Stimulated activated CD8-positive, alpha-beta memory T cell treated with anti-CD3 and anti-CD28 coated beads, Interleukin-12 subunit alpha, Interleukin-12 subunit beta, amount 100 ng/mL, for 24 hours (primary cell): ENCODE results near the gene EMILIN2.
"Not testable (repeated sequence)": the region's sequence is repeated elsewhere in the genome, so short reads cannot be mapped to it uniquely, and the experiment has no call there.

Source experiments
- DNase-seq: peaks from one replicate; pipeline ENCODE4 v3.0.0-alpha.2; 2020; ENCODE audit errors: extremely low read depth

Gene EMILIN2

DNA sequence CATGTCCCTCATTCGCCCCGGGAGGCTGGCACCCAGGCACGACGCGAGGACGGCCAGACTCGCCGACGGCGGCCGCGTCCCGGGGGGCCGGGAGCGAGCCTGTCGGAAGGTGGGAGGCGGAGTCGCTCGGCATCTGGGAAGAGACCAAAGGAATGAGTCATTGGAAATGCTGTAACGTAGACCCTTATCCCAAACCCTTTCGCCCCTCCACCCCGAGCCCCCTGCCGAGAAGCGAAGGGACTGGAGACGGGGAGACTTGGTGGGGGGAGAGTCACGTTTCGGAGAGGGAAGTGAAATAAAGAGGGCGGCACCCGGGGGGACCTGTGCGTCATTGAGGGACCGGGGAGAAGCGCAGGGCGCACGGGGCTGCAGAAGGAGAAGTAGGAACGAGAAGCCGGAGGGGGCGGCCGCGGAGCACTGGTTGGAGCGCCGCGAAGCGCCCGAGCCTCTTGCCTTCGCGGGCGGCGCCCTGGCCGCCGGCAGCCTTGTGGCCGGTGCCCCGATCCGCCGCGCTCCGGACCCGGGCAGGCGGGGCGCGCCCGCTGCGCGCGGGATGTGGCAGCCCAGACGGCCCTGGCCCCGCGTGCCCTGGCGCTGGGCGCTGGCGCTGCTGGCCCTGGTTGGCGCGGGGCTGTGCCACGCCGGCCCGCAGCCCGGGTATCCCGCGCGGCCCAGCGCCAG, at the start of gene EMILIN2:
EMILIN2 (plus strand) TSS at position 371 of the 681 bp plus-strand sequence; CDS start at position 554, 183 bp downstream.
- DNase-seq, result no peak

DNA sequence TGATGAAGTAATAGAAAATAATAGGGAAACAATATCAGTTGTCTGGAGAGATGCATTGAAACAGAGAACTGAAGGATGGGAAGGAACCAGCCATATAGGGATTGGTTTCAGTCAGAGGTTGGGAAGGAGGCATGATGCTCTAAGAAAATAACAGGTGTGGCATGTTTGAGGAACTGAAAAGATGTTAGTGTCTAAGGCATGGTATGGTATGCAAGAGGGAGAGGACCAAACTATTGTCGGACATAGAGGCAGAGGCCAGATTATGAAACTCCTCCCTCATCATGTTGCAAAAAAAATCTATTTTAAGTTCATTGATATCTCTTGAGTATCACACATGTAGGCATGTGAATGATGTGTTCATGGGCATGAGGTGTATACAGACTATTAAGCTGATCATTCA, 48.9 kb upstream of the EMILIN2 start:
- no peak for DNase-seq

DNA sequence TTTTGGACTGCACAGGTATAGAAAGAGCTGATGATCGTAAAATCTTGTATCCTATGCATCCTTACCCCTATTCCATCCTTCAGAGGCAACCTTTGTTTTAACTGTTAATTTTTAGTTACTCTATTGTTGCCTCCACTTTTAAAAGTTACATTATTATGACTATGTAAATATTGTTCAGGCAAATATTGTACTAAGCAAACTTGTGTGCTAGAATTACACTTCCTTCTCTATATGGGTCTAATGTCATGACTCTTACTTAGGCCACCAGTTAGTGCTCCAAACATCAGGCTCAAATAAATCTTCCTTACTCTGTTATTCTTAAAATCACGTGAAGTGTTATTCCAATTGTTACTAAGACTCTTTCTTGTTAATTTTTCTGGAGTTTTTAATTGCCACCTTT, 47.4 kb upstream of the EMILIN2 start:
- no peak for DNase-seq

DNA sequence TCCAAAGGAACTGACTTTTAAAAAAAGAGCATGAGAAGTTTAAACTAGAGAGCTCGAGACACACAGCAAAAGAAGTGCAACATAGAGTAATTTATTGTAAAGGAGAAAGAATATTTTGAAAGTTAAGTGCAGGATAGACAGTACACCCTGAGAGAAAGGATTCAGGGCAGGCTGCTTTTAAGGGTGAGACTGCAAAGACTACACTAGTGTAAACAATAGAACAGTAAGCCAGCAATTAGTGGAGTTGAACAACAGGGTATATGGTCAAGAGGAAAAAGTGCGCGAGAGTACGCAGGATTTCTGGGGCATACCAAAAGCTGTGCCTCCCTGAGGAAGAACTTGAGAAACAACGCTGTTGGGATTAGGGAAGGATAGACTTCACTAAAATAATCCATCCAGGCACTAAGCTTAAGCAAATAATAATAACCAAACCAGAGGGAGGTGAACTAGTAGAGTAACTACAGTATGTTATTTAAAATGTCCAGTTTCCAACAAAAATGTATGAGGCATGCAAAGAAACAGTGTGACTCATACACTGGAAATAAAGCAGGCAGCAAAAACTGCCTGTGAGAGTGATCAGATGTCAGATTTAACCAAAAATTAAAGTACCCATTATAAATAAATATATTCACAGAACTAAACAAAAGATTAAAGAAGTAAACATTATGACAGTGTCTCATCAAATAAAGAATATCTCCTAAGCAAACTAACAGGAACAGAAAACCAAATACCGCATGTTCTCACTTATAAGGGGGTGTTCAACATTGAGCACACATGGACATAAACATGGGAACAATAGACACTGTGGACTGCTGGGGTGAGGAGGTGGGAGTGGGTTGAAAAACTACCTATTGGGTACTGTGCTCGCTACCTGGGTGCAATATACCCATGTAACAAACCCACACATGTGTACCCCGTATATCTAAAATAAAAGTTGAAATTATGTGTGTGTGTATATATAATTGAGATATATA, 40.5 kb upstream of the EMILIN2 start:
- DNase-seq, result no peak

DNA sequence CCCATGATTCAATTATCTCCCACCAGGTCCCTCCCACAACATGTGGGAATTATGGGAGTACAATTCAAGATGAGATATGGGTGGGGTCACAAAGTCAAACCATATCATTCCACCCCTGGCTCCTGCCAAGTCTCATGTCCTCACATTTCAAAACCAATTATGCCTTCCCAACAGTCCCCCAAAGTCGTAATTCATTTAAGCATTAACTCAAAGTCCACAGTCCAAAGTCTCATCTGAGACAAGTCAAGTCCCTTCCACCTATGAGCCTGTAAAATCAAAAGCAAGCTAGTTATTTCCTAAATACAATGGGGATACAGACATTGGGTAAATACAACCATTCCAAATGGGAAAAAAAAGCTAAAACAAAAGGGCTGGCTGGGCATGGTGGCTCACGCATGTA, 38.2 kb upstream of the EMILIN2 start:
- not testable (repeated sequence) for DNase-seq

DNA sequence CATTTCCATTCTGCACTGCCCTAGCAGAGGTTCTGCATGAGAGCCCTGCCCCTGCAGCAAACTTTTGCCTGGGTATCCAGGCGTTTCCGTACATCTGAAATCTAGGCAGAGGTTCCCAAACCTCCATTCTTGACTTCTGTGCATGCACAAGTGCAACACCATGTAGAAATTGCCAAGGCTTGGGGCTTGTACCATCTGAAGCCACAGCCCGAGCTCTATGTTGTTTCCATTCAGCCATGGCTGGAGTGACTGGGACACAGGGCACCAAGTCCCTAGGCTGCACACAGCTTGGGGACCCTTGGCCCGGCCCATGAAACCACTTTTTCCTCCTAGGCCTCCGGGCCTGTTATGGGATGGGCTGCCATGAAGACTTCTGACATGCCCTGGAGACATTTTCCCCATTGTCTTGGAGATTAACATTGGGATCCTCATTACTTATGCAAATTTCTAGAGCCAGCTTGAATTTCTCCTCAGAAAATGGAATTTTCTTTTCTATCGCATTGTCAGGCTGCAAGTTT, 37.1 kb upstream of the EMILIN2 start:
- not testable (repeated sequence) for DNase-seq

DNA sequence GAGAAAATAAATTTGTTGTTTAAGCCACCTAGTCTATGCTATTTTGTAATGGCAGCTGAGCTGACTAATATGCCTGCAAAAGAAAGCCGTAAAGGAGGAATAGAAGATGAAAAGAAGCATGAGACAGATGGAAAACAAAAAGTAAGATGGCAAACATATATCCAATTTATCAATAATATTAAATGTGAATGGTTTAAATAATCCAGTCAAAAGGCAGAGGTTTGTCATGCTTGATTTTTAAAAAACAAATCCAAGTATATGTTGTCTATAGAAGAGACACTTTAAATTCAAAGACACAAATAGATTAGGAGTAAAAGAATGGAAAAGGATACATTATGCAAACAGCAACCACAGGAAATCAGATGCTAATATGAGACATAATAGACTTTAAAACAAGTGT, 35.4 kb upstream of the EMILIN2 start:
- DNase-seq, result no peak

DNA sequence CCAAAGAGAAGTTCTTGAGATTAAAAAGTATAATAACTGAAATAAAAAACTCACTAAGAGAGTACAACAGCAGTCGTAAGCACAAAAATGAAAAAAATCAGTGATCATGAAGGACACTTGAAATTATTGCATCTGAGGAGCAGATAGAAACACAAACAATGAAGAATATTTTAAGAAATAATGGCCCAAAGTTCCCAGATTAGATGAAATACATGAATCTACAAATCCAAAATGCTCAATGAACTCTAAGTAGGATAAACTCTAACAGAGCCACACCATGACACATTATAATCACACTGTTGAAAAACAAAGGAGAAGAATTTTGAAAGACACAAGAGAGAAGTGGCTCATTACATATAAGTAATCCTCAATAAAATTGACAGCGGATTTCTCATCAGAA, 31.9 kb upstream of the EMILIN2 start:
- DNase-seq, result no peak

DNA sequence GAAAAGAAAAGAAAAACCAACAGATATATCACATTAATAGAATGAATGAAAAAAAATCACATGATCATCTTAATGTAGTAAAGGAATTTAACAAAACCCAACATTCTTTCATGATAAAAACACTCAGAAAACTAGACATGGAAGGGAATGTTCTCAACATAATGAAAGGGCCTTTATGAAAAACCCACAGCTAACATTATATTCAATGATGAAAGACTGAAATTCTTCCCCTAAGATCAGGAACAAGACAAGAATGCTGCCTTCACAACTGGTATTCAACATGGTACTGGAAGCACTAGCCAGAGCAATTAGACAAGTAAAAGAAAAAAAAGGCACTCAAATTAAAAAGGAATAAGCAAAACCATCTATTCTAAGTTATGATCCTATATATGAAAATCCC, 28.5 kb upstream of the EMILIN2 start:
- DNase-seq, result no peak

DNA sequence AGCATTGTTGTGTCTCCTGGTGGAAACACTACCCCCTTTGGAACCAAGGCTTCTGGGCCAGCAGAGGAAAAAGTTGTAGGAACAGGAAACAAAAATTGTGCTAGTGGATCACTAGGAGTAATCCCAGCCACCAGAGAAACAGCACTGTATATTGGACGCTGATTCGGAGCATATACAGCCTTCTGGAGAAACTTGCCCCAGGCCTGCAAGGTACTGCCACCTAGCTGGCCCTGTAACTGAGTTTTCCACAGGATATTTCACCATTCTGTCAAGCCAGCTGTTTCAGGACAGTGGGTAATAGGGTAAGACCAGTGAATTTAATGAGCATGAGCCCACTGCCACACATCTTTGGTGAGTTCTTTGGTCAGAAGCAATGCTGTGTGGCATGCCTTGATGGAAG, 25.1 kb upstream of the EMILIN2 start:
- DNase-seq, result no peak

DNA sequence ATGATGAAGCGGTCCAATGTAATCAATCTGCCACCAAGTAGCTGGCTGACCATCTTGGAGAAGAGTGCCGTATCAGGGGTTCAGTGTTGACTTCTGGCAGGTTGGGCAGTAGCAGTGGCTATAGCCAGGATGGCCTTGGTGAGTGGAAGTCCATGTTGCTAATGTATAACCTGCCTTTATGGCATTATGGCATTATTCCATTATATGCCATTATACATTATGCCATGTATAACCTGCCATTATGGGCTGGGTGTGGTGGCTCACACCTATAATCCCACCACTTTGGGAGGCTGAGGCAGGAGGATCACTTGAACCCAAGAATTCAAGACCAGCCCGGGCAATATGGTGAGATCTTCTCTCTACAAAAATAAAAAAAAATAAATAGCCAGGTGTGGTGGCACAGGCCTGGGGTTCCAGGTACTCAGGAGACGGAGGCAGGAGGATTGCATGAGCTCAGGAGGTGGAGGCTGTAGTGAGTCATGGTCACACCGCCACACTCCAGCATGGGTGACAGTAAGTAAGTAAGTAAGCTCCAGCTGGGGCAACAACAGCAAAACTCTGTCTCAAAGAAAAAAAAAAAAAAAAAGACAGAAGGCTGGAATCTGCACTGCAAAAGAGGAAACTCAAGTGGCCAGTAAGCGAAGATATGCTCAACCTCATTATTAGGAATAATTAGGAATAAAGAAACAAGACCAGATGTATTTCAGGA, 24.4 kb upstream of the EMILIN2 start:
- DNase-seq, result no peak

DNA sequence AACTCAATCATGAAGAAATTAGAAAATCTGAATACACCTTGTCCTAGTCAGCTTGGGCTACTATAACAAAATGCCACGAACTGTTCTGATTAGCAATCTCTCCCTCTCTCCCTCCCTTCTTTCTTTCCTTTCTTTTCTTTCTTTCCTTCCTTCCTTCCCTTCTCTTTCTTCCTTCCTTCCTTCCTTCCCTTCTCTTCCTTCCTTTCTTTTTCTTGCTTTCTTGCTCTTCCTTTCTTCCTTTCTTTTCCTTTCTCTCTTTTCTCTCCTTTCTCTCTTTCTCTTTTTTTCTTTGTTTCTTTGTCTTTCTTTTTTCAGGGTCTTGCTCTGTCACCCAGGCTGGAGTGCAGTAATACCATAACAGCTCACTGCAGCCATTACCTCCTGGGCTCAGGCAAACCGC, 23.6 kb upstream of the EMILIN2 start:
- no peak for DNase-seq

DNA sequence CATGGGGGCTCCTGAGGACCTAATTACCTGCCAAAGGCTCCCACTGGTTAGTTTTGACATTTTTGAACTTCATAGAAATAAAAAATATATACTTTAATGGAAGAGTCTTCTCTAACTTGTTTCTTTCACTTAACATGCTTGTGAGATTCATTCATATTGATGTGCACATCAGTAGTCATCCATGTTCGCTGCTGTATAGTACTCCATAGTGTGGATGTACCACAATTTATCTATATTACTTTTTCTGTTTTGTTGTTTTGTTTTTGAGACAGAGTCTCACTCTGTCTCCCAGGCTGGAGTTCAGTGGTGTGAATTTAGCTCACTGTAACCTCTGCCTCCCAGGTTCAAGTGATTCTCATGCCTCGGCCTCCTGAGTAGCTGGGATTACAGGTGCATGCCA, 22.8 kb upstream of the EMILIN2 start:
- no peak for DNase-seq

DNA sequence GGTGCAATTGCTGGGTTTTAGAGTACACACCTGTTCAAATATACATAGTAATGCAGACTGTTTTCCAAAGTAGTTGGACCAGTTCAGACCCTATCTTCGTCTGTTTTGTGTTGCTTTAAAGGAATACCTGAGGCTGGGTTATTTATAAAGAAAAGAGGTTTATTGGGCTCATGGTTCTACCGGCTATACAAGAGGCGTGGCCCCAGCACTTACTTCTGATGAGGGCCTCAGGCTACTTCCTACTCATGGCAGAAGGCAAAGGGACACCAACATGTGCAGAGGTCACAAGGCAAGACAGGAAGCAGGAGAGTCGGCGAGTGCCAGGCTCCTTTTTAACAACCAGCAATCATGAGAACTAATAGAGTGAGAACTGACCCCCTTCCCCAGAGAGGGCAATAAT, 21.9 kb upstream of the EMILIN2 start:
- no peak for DNase-seq

DNA sequence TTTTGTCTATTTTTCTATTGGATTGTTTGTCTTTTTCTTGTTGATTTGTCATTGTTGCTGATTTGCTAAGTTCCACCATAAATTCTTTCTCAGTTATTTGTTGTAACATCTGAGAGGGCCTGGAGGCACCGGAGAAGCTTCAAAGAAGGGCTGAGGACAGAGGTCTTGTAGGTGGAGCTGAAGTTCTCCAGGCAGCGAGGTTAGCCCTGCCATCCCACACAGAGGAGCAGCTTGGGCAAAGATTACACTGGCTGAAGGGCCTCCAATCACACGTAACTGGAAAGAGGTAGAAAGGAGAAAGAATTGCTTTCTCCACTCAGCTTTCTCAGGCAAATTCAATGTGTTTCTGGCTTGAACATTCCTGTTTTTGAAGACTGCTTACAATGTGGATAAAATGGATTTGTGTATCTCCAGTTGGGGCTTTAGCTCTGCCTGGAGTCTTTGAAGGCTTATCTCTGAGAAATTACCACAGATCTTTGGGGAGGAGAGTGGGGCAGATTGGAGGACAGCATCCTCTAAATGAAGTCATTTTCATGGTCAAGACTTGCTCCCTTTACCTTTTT, 21.1 kb upstream of the EMILIN2 start:
- DNase-seq, result no peak

DNA sequence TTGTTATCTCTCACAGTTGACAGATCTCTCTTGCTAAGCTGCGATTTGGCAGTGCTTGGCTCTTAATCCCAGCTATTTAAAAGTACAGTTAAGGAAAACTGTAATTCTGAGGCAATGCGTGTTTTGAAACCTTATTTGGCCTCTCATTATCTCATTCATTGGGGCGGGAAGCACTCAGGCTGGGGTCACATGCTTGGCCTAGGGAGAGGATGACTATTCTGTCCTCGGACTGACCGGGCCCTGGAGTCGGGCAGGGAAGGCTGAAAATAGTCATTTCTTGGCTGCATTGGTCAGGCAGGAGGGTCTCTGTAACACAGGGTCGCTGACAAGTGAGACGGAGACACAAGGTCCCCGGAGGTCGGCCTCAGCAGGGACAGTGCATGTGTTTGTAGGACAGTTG, 20.2 kb upstream of the EMILIN2 start:
- DNase-seq, result no peak

DNA sequence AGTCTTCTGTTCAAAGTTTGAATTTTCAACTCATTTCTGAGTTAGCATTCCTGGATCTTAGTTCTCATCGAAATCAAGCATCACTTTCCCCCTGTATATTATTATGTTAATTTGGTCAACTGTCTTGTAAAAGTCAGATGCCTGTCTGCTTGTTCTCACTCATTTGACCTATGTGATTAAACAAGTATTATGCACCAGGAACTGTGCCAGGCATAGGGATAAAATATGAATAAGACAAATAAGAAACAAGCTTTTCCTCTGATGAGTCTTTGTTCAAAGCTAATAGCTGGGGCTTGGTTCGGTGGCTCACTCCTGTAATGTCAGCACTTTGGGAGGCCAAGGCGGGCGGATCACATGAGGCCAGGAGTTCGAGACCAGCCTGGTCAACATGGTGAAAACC, 19.7 kb upstream of the EMILIN2 start:
- DNase-seq, result no peak

DNA sequence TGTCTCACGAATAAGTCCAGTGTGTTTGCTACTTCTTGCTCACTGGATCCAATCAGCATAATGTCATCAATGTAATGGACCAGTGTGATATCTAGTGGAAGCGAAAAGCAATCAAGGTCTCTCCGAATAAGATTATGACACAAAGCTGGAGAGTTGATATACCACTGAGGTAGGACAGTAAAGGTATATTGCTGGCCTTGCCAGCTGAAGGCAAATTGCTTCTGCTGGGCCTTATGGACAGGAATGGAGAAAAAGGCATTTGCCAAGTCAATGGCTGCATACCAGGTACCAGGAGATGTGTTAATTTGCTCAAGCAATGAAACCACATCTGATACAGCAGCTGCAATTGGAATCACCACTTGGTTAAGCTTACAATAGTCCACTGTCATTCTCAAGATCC, 10.7 kb upstream of the EMILIN2 start:
- DNase-seq, result not testable (repeated sequence)

DNA sequence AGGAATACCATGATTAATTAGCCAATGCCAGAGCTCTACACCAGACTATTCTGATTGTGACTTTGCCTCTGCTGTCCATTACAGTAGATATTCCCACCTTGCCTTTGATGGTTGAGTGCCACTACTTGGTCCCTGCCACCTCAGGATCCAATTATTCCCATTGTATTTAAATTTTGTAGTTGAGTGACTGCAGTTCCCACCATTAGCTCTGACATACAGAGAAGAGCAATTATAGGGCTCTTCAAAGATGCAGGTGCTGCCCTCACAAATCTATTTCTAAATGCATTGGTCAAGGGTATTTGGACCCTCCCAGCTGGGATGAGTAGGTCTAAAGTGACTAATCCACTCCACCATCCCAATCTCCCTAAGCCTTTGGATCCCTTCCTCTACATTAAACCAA, 9.5 kb upstream of the EMILIN2 start:
- DNase-seq, result not testable (repeated sequence)

DNA sequence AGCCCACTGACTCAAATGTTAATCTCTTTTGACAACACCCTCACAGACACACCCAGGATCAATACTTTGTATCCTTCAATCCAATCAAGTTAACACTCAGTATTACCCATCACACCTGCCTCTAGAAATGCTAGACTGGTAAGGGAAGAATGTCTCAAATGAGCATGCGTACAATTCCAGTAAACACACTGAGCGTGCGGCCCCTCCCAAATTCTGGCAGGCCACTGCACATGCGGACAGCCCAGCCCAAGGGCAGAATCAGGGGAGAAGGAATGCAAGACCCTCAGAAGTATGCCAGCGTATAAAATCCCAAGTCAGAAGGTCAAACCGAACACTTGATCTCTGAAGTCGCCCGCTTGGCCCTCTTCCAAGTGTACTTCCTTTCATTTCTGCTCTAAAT, 7.6 kb upstream of the EMILIN2 start:
- DNase-seq, result no peak

DNA sequence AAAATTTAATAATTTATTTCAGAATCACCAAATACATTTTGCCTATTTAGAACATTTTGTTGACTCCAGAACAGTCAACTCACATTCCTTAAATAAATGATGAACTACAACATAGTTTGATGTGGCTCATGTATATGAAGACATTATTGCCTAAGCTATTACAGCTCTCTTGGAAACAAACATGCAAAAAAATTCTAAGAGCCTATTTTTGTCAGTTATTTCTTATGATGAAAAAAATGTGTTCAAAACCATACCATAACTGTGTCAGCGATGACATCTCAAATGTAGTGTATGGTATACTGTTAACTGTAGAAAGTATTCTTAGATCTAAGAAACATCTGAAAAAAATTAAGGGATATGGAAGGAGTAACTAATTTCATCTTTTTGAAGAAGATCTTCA, 6.3 kb upstream of the EMILIN2 start:
- no peak for DNase-seq

DNA sequence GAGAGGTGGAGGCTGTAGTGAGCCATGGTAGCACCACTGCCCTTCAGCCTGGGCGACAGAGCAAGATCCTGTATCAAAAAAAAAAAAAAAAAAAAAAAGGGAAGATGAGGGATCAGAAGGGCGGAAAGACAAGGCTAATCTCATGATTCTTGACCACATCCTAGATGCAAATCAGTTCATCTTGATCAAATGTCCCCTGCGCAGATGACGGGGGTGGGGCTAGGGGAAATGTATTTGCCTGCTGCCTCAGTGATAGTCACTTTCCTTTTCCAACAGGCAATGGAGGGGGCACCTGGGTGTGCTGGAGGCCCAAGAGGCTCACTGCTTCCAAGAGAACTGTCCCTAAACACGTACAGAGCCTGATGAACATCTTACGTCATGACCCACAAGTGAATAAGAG, 3.7 kb upstream of the EMILIN2 start:
- DNase-seq, result no peak
